Measurements from ENCODE around the gene SLC25A3.
"Not testable (repeated sequence)": the region's sequence is repeated elsewhere in the genome, so short reads cannot be mapped to it uniquely, and the experiment has no call there.

Gene SLC25A3
- long read RNA-seq, donor 1, full-length matches to known transcripts = 203 of 306 reads
- long read RNA-seq, donor 1, partial matches to known transcripts = 85 of 306 reads
- long read RNA-seq, donor 1, other reads (novel, unspliced or antisense) = 18 of 306 reads
- long read RNA-seq, donor 2, full-length matches to known transcripts = 138 of 198 reads
- long read RNA-seq, donor 2, partial matches to known transcripts = 51 of 198 reads
- long read RNA-seq, donor 2, other reads (novel, unspliced or antisense) = 9 of 198 reads
- long read RNA-seq, donor 3, full-length matches to known transcripts = 96 of 155 reads
- long read RNA-seq, donor 3, partial matches to known transcripts = 54 of 155 reads
- long read RNA-seq, donor 3, other reads (novel, unspliced or antisense) = 5 of 155 reads
- long read RNA-seq, donor 4, full-length matches to known transcripts = 189 of 290 reads
- long read RNA-seq, donor 4, partial matches to known transcripts = 91 of 290 reads
- long read RNA-seq, donor 4, other reads (novel, unspliced or antisense) = 10 of 290 reads
- long read RNA-seq, donor 5, full-length matches to known transcripts = 228 of 315 reads
- long read RNA-seq, donor 5, partial matches to known transcripts = 73 of 315 reads
- long read RNA-seq, donor 5, other reads (novel, unspliced or antisense) = 14 of 315 reads
- long read RNA-seq, donor 6, full-length matches to known transcripts = 206 of 342 reads
- long read RNA-seq, donor 6, partial matches to known transcripts = 116 of 342 reads
- long read RNA-seq, donor 6, other reads (novel, unspliced or antisense) = 20 of 342 reads
- long read RNA-seq, donor 7, full-length matches to known transcripts = 309 of 500 reads
- long read RNA-seq, donor 7, partial matches to known transcripts = 167 of 500 reads
- long read RNA-seq, donor 7, other reads (novel, unspliced or antisense) = 24 of 500 reads
- long read RNA-seq, donor 8, full-length matches to known transcripts = 196 of 276 reads
- long read RNA-seq, donor 8, partial matches to known transcripts = 69 of 276 reads
- long read RNA-seq, donor 8, other reads (novel, unspliced or antisense) = 11 of 276 reads

- DNase-seq = peak; percentile 92
Observed at GRCh38 chr12:98593351-98594049, at the start of gene SLC25A3. TSS of gene SLC25A3 (plus strand) at chr12:98593686. CDS start at chr12:98593979, 293 bp downstream.

- no peak for DNase-seq
Observed at GRCh38 chr12:98543701-98544100, 49.8 kb upstream of the SLC25A3 start.

GRCh38 chr12:98544751-98545150 lies 48.7 kb upstream of the SLC25A3 start:
- DNase-seq = no peak

- DNase-seq = no peak
Observed at GRCh38 chr12:98549371-98550110, 43.9 kb upstream of the SLC25A3 start.

GRCh38 chr12:98551787-98552186 lies 41.7 kb upstream of the SLC25A3 start:
- no peak for DNase-seq

GRCh38 chr12:98558097-98558496 lies 35.4 kb upstream of the SLC25A3 start:
- not testable (repeated sequence) for DNase-seq

- DNase-seq = no peak
Observed at GRCh38 chr12:98559666-98560065, 33.8 kb upstream of the SLC25A3 start.

GRCh38 chr12:98561846-98562245 lies 31.6 kb upstream of the SLC25A3 start:
- no peak for DNase-seq

- no peak for DNase-seq
Observed at GRCh38 chr12:98572010-98572409, 21.5 kb upstream of the SLC25A3 start.

- no peak for DNase-seq
Observed at GRCh38 chr12:98574110-98574509, 19.4 kb upstream of the SLC25A3 start.

- no peak for DNase-seq
Observed at GRCh38 chr12:98575013-98575412, 18.5 kb upstream of the SLC25A3 start.

GRCh38 chr12:98576795-98577194 lies 16.7 kb upstream of the SLC25A3 start:
- DNase-seq = not testable (repeated sequence)

GRCh38 chr12:98578392-98578791 lies 15.1 kb upstream of the SLC25A3 start:
- no peak for DNase-seq

- no peak for DNase-seq
Observed at GRCh38 chr12:98578821-98579220, 14.7 kb upstream of the SLC25A3 start.

GRCh38 chr12:98579347-98579746 lies 14.1 kb upstream of the SLC25A3 start:
- DNase-seq = no peak

GRCh38 chr12:98579835-98580234 lies 13.7 kb upstream of the SLC25A3 start:
- no peak for DNase-seq

GRCh38 chr12:98580695-98581094 lies 12.8 kb upstream of the SLC25A3 start:
- DNase-seq = no peak

GRCh38 chr12:98581101-98581500 lies 12.4 kb upstream of the SLC25A3 start:
- no peak for DNase-seq

GRCh38 chr12:98582093-98582492 lies 11.4 kb upstream of the SLC25A3 start:
- DNase-seq = no peak

GRCh38 chr12:98587084-98587483 lies 6.4 kb upstream of the SLC25A3 start:
- no peak for DNase-seq

GRCh38 chr12:98591209-98591608 lies 2.3 kb upstream of the SLC25A3 start:
- no peak for DNase-seq
